ENCODE data around the gene LRRC14B.

LRRC14B gene

GRCh38 chr5:169071-169727, 22.1 kb upstream of the LRRC14B start:
- Mint-ChIP-seq H3K27ac (no peak overlapping the region), H3K4me1 (peaks cover 15% of the 10 kb centered on the region), H3K9me3 (no peaks in the 10 kb centered on the region), H3K4me3 (no peak overlapping the region), H3K36me3 (ENCODE audit: low read depth) (peaks cover 4% of the 10 kb centered on the region), H3K27me3 (ENCODE audit: low read depth) (peaks cover 12% of the 10 kb centered on the region)
- no peak for TF ChIP-seq CTCF (IDR thresholded peaks at IDR 0.05; ENCODE audit: unreplicated experiment in 3 of 3)

- TF ChIP-seq CTCF (IDR thresholded peaks at IDR 0.05; ENCODE audit: unreplicated experiment in 3 of 3): no peak
- Mint-ChIP-seq H3K4me1 (peaks cover 15% of the 10 kb centered on the region), H3K36me3 (ENCODE audit: low read depth) (no peaks in the 10 kb centered on the region), H3K27me3 (ENCODE audit: low read depth) (peaks cover 10% of the 10 kb centered on the region), H3K4me3 (no peak overlapping the region), H3K27ac (peak overlapping the region in 1 of 3 experiments; percentile 50), H3K9me3 (no peaks in the 10 kb centered on the region)
Measured at GRCh38 chr5:169728-170094, 21.6 kb upstream of the LRRC14B start.

GRCh38 chr5:170971-171800, 20.1 kb upstream of the LRRC14B start:
- peaks cover 10% of the 10 kb centered on the region for H3K27me3 Mint-ChIP-seq (ENCODE audit: low read depth)
- H3K4me1 Mint-ChIP-seq: peaks cover 15% of the 10 kb centered on the region
- no peak for TF ChIP-seq CTCF (IDR thresholded peaks at IDR 0.05; ENCODE audit: unreplicated experiment in 3 of 3)
- no peaks in the 10 kb centered on the region for H3K9me3 Mint-ChIP-seq
- H3K4me3 Mint-ChIP-seq: no peak overlapping the region
- peak overlapping the region in 1 of 3 experiments; percentile 57 for H3K27ac Mint-ChIP-seq
- no peaks in the 10 kb centered on the region for H3K36me3 Mint-ChIP-seq (ENCODE audit: low read depth)

GRCh38 chr5:171801-172331, 19.4 kb upstream of the LRRC14B start:
- Mint-ChIP-seq H3K27ac (no peak overlapping the region), H3K4me3 (no peak overlapping the region), H3K36me3 (ENCODE audit: low read depth) (no peaks in the 10 kb centered on the region), H3K27me3 (ENCODE audit: low read depth) (peaks cover 10% of the 10 kb centered on the region), H3K9me3 (no peaks in the 10 kb centered on the region), H3K4me1 (peaks cover 15% of the 10 kb centered on the region)
- no peak for TF ChIP-seq CTCF (IDR thresholded peaks at IDR 0.05; ENCODE audit: unreplicated experiment in 3 of 3)

GRCh38 chr5:172421-172820, 18.9 kb upstream of the LRRC14B start:
- Mint-ChIP-seq H3K9me3 (no peaks in the 10 kb centered on the region), H3K27ac (no peak overlapping the region), H3K4me1 (peaks cover 20% of the 10 kb centered on the region), H3K36me3 (ENCODE audit: low read depth) (no peaks in the 10 kb centered on the region), H3K27me3 (ENCODE audit: low read depth) (peaks cover 10% of the 10 kb centered on the region), H3K4me3 (no peak overlapping the region)
- no peak for TF ChIP-seq CTCF (IDR thresholded peaks at IDR 0.05; ENCODE audit: unreplicated experiment in 3 of 3)
